ENCODE results near the gene VAC14.

VAC14 gene

DNA sequence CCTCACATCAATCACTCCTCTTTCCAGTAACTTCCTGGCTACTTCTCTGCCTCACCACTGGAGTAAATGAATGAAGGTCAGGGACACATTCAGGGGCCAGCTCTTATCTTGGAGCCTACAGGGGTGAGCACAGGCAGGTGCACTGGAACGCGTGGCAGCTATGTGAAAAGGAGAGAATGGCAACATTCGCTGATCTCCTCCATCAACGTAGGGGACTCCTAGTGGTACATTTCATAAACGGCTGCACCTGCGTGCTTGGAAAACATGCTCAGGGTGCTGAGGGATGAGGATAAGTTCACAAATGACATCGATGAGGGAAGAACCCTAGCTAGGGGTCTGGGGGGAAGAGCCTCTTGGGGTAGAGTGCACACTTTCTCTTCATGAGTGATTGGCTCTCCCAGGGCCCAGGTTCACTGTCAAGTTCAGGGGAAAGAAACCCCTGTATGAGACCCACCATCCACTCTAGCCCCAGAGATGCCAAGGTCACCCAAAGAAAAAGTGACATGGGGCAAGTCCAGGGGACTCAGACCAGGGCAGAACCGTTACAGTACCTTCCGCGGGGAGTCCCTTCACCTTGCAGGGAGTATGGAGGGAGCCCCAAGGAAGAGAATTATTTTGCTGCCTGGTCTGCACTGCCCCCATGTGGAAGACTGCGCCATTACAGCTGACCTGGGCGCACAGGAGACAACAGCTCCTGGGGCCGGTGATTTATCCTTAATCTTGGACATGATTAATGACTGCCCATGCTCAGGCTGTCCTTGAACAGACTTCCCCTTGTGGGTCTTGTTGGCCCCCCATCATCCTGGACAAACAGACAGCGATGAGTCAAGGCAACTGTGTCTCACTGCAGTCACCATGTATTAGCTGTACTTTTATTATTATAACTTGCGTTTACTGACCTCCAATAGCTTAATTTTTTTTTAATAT lies 30.1 kb downstream of the VAC14 start:
- no peaks in the 10 kb centered on the region for H4K20me1 ChIP-seq (ENCODE audit: insufficient read depth, low read length, poor library complexity, severe bottlenecking)
- TF ChIP-seq, protein P1, sequence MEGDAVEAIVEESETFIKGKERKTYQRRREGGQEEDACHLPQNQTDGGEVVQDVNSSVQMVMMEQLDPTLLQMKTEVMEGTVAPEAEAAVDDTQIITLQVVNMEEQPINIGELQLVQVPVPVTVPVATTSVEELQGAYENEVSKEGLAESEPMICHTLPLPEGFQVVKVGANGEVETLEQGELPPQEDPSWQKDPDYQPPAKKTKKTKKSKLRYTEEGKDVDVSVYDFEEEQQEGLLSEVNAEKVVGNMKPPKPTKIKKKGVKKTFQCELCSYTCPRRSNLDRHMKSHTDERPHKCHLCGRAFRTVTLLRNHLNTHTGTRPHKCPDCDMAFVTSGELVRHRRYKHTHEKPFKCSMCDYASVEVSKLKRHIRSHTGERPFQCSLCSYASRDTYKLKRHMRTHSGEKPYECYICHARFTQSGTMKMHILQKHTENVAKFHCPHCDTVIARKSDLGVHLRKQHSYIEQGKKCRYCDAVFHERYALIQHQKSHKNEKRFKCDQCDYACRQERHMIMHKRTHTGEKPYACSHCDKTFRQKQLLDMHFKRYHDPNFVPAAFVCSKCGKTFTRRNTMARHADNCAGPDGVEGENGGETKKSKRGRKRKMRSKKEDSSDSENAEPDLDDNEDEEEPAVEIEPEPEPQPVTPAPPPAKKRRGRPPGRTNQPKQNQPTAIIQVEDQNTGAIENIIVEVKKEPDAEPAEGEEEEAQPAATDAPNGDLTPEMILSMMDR (conservative IDR thresholded peaks at IDR 0.05; ENCODE audit: low read length), result peak; percentile 94
- no peak for TF ChIP-seq EZH2phosphoT487 (IDR thresholded peaks at IDR 0.05; ENCODE audit: borderline replicate concordance)

DNA sequence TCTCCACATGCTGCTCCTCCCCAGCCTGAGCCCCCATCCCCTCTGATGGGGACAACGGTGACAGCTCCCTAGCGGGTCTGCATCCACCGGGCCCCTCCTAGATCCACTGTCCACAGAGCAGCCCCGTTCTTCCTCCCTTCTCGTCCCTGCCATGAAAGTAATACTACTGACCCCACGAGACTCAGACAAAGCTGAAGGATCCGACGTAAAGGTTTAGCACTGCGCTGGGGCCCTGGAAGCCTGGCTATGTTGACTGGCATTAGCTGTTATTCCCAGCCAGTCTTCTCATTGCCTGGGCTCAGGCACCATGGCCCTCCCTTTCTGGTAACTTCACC lies 30.7 kb downstream of the VAC14 start:
- no peak overlapping the region for H3K4me2 ChIP-seq (ENCODE audit: low read depth, low read length, poor library complexity, severe bottlenecking)
- no peaks in the 10 kb centered on the region for H3F3A ChIP-seq (ENCODE audit: low read depth)
- no peaks in the 10 kb centered on the region for H3K27me3 ChIP-seq (ENCODE audit: insufficient read depth, low read length, poor library complexity, severe bottlenecking)
- peaks cover 9% of the 10 kb centered on the region; the same call in 1 of the 2 replicates for H3K36me3 ChIP-seq (ENCODE audit: insufficient read depth, low read length)
- H4K20me1 ChIP-seq (ENCODE audit: insufficient read depth, low read length, poor library complexity, severe bottlenecking), result no peaks in the 10 kb centered on the region
- H3K9ac ChIP-seq (ENCODE audit: low read depth, low read length, poor library complexity, severe bottlenecking), result no peak overlapping the region
- no peaks in the 10 kb centered on the region for H3K9me3 ChIP-seq (ENCODE audit: insufficient read depth, low read depth, low read length)
- TF ChIP-seq EZH2phosphoT487 (IDR thresholded peaks at IDR 0.05; ENCODE audit: borderline replicate concordance), result no peak
- TF ChIP-seq, protein P1 (conservative IDR thresholded peaks at IDR 0.05; ENCODE audit: low read length), result no peak
- H3K4me3 ChIP-seq (ENCODE audit: low read length, poor library complexity, severe bottlenecking), result no peak overlapping the region
- no peaks in the 10 kb centered on the region for H3K79me2 ChIP-seq (ENCODE audit: insufficient read depth, low read length)
- no peaks in the 10 kb centered on the region for H3K9me2 ChIP-seq (replicated peaks; ENCODE audit: low read depth, low read length)
- no peak overlapping the region for H2AFZ ChIP-seq (ENCODE audit: low read length)
- no peaks in the 10 kb centered on the region for H3K4me1 ChIP-seq (ENCODE audit: insufficient read depth, low read length, poor library complexity, severe bottlenecking)

More for the DNA sequence above, 30.1 kb downstream of the VAC14 start:
- H3K9me2 ChIP-seq (replicated peaks; ENCODE audit: low read depth, low read length), result no peaks in the 10 kb centered on the region
- H3K4me1 ChIP-seq (ENCODE audit: insufficient read depth, low read length, poor library complexity, severe bottlenecking), result no peaks in the 10 kb centered on the region
- H2AFZ ChIP-seq (ENCODE audit: low read length), result no peak overlapping the region
- no peak overlapping the region for H3K4me2 ChIP-seq (ENCODE audit: low read depth, low read length, poor library complexity, severe bottlenecking)
- H3K36me3 ChIP-seq (ENCODE audit: insufficient read depth, low read length), result peaks cover 9% of the 10 kb centered on the region; the same call in 1 of the 2 replicates
- no peaks in the 10 kb centered on the region for H3K9me3 ChIP-seq (ENCODE audit: insufficient read depth, low read depth, low read length)
- no peak overlapping the region for H3K4me3 ChIP-seq (ENCODE audit: low read length, poor library complexity, severe bottlenecking)
- H3F3A ChIP-seq (ENCODE audit: low read depth), result no peaks in the 10 kb centered on the region
- no peak overlapping the region for H3K9ac ChIP-seq (ENCODE audit: low read depth, low read length, poor library complexity, severe bottlenecking)
- no peaks in the 10 kb centered on the region for H3K79me2 ChIP-seq (ENCODE audit: insufficient read depth, low read length)
- no peaks in the 10 kb centered on the region for H3K27me3 ChIP-seq (ENCODE audit: insufficient read depth, low read length, poor library complexity, severe bottlenecking)

DNA sequence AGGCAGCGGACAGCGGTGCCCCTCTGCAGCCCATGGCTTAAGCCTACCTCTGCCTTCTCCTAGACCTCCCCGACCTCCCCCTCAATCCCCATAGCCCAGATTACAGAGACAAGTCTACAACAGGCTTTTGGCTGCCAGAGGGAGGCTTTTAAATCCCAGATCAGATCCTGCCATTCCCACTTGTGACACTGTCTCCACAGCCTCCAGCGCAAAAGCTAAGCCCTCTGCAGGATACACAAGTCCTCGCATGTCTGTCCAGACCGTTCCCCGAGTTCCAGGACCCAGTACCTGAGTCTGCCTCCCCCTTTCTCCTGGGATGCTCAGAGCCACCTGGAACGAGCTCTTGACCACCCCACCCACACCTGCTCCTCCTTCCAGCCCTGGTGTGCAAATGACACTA lies 31.2 kb downstream of the VAC14 start:
- Histone ChIP-seq H3K36me3 (ENCODE audit: insufficient read depth, low read length) (peaks cover 9% of the 10 kb centered on the region; the same call in 1 of the 2 replicates), H3F3A (ENCODE audit: low read depth) (no peaks in the 10 kb centered on the region), H3K9me2 (replicated peaks; ENCODE audit: low read depth, low read length) (no peaks in the 10 kb centered on the region), H3K9me3 (ENCODE audit: insufficient read depth, low read depth, low read length) (no peaks in the 10 kb centered on the region), H3K79me2 (ENCODE audit: insufficient read depth, low read length) (no peaks in the 10 kb centered on the region), H3K4me3 (ENCODE audit: low read length, poor library complexity, severe bottlenecking) (no peak overlapping the region), H2AFZ (ENCODE audit: low read length) (no peak overlapping the region), H3K27me3 (ENCODE audit: insufficient read depth, low read length, poor library complexity, severe bottlenecking) (no peaks in the 10 kb centered on the region), H3K4me2 (ENCODE audit: low read depth, low read length, poor library complexity, severe bottlenecking) (no peak overlapping the region), H3K4me1 (ENCODE audit: insufficient read depth, low read length, poor library complexity, severe bottlenecking) (no peaks in the 10 kb centered on the region), H3K9ac (ENCODE audit: low read depth, low read length, poor library complexity, severe bottlenecking) (no peak overlapping the region), H4K20me1 (ENCODE audit: insufficient read depth, low read length, poor library complexity, severe bottlenecking) (no peaks in the 10 kb centered on the region)
- TF ChIP-seq EZH2phosphoT487 (IDR thresholded peaks at IDR 0.05; ENCODE audit: borderline replicate concordance), result no peak
- TF ChIP-seq, protein P1 (conservative IDR thresholded peaks at IDR 0.05; ENCODE audit: low read length), result no peak
